WTC11 (cell line): ENCODE results near the gene LTBP4. TPM values are rescaled to one million over a fixed set of nuclear protein-coding genes. Genes with fewer than 3 reads are reported as not detected.

ENCODE experiments used
- ATAC-seq: fragments of 200-7000 bp; cut with Tn5 transposase; 2 replicates; pipeline ENCODE4 v1.10.0; 2021; ENCODE audit warnings: mild to moderate bottlenecking, moderate library complexity
- CTCF ChIA-PET: fragments of 300-600 bp; sonication (Branson Sonifier 250); formaldehyde crosslinking; loops from one replicate; lab custom pipeline; 2021; ENCODE audit warnings: antibody characterized with exemption; lab: Charles Lee
- POLR2A ChIA-PET: fragments of 350-600 bp; sonication (Branson Sonifier 250); formaldehyde crosslinking; loops from one replicate; lab custom pipeline; 2021; ENCODE audit warnings: antibody characterized with exemption; lab: Charles Lee
- DNase-seq: peaks from one replicate; pipeline ENCODE4 v3.0.0; 2021; ENCODE audit warnings: low spot score
- H3K27ac Mint-ChIP-seq: 2 replicates; pipeline ENCODE4 v1.8.0; 2021; ENCODE audit warnings: mixed read lengths
- H3K27me3 Mint-ChIP-seq: 2 replicates; pipeline ENCODE4 v1.8.0; 2021; ENCODE audit warnings: low read depth, mild to moderate bottlenecking, moderate library complexity, mixed read lengths
- H3K36me3 Mint-ChIP-seq: 2 replicates; pipeline ENCODE4 v1.8.0; 2021; ENCODE audit warnings: mixed read lengths
- H3K4me1 Mint-ChIP-seq: 2 replicates; pipeline ENCODE4 v1.8.0; 2022; ENCODE audit warnings: mixed read lengths
- H3K4me3 Mint-ChIP-seq: 2 replicates; pipeline ENCODE4 v1.8.0; 2021; ENCODE audit warnings: mild to moderate bottlenecking, moderate library complexity, mixed read lengths
- H3K9me3 Mint-ChIP-seq: 2 replicates; pipeline ENCODE4 v1.8.0; 2021; ENCODE audit warnings: mixed read lengths
- E2F1 ChIP-seq: sonication (generic); formaldehyde crosslinking; IDR thresholded peaks from 2 replicates; pipeline ENCODE4 v1.8.0; 2022; ENCODE audit warnings: mild to moderate bottlenecking, missing genetic modification reagents
- ELF4 ChIP-seq: sonication (generic); formaldehyde crosslinking; IDR thresholded peaks from 2 replicates; pipeline ENCODE4 v1.8.1; 2022; ENCODE audit warnings: low read depth, mild to moderate bottlenecking, moderate library complexity, missing genetic modification reagents
- EMX1 ChIP-seq: fragments of 250-450 bp; sonication (Bioruptor Pico); IDR thresholded peaks from 2 replicates; pipeline ENCODE4 v1.8.0; 2021; ENCODE audit warnings: mild to moderate bottlenecking
- ETV6 ChIP-seq: sonication (generic); formaldehyde crosslinking; IDR thresholded peaks from 2 replicates; pipeline ENCODE4 v1.8.1; 2022; ENCODE audit warnings: mild to moderate bottlenecking, missing genetic modification reagents
- FOXK1 ChIP-seq: sonication (generic); formaldehyde crosslinking; IDR thresholded peaks from 2 replicates; pipeline ENCODE4 v1.8.0; 2022; ENCODE audit warnings: mild to moderate bottlenecking, moderate library complexity, missing genetic modification reagents
- FOXP1 ChIP-seq: sonication (generic); formaldehyde crosslinking; IDR thresholded peaks from 2 replicates; pipeline ENCODE4 v1.8.0; 2022; ENCODE audit warnings: missing genetic modification reagents, mild to moderate bottlenecking, moderate library complexity, borderline replicate concordance
- FOXP4 ChIP-seq: sonication (generic); formaldehyde crosslinking; IDR thresholded peaks from 2 replicates; pipeline ENCODE4 v1.8.0; 2022; ENCODE audit warnings: mild to moderate bottlenecking, missing genetic modification reagents
- IRF1 ChIP-seq: sonication (generic); formaldehyde crosslinking; IDR thresholded peaks from 2 replicates; pipeline ENCODE4 v1.8.0; 2023; ENCODE audit warnings: missing genetic modification reagents
- JAZF1 ChIP-seq: fragments of 250-450 bp; sonication (Bioruptor Pico); IDR thresholded peaks from 2 replicates; pipeline ENCODE4 v1.9.0; 2021; ENCODE audit warnings: moderate library complexity, mild to moderate bottlenecking, inconsistent platforms
- MLX ChIP-seq: sonication (generic); formaldehyde crosslinking; IDR thresholded peaks from 2 replicates; pipeline ENCODE4 v1.8.1; 2023; ENCODE audit warnings: mild to moderate bottlenecking, missing genetic modification reagents, moderate library complexity
- NFATC4 ChIP-seq: fragments of 250-450 bp; sonication (Bioruptor Pico); IDR thresholded peaks from 2 replicates; pipeline ENCODE4 v1.9.0; 2021; ENCODE audit warnings: mild to moderate bottlenecking
- NFE2L1 ChIP-seq: sonication (generic); formaldehyde crosslinking; IDR thresholded peaks from 2 replicates; pipeline ENCODE4 v1.8.1; 2023; ENCODE audit warnings: missing genetic modification reagents
- NR2C2 ChIP-seq: sonication (generic); formaldehyde crosslinking; IDR thresholded peaks from 2 replicates; pipeline ENCODE4 v1.8.0; 2022; ENCODE audit warnings: mild to moderate bottlenecking, missing genetic modification reagents
- OVOL2 ChIP-seq: fragments of 250-450 bp; sonication (Bioruptor Pico); IDR thresholded peaks from 2 replicates; pipeline ENCODE4 v1.9.0; 2021; ENCODE audit warnings: mild to moderate bottlenecking, borderline replicate concordance
- PRRX2 ChIP-seq: fragments of 250-450 bp; sonication (Bioruptor Pico); IDR thresholded peaks from 2 replicates; pipeline ENCODE4 v1.8.0; 2021; ENCODE audit warnings: mild to moderate bottlenecking
- SMAD4 ChIP-seq: sonication (generic); formaldehyde crosslinking; IDR thresholded peaks from 2 replicates; pipeline ENCODE4 v1.8.0; 2022; ENCODE audit warnings: mild to moderate bottlenecking, missing genetic modification reagents
- TEAD4 ChIP-seq: sonication (generic); formaldehyde crosslinking; IDR thresholded peaks from 2 replicates; pipeline ENCODE4 v1.8.0; 2022; ENCODE audit warnings: mild to moderate bottlenecking, missing genetic modification reagents
- ZBTB21 ChIP-seq: sonication (generic); formaldehyde crosslinking; IDR thresholded peaks from 2 replicates; pipeline ENCODE4 v1.8.1; 2023; ENCODE audit warnings: mild to moderate bottlenecking, missing genetic modification reagents, borderline replicate concordance
- ZBTB43 ChIP-seq: sonication (generic); formaldehyde crosslinking; IDR thresholded peaks from 2 replicates; pipeline ENCODE4 v1.8.1; 2023; ENCODE audit warnings: mild to moderate bottlenecking, missing genetic modification reagents
- ZNF263 ChIP-seq: sonication (generic); formaldehyde crosslinking; IDR thresholded peaks from 2 replicates; pipeline ENCODE4 v1.8.1; 2022; ENCODE audit warnings: low read depth, mild to moderate bottlenecking, moderate library complexity, missing genetic modification reagents
- ZNF317 ChIP-seq: sonication (generic); formaldehyde crosslinking; IDR thresholded peaks from 2 replicates; pipeline ENCODE4 v1.8.1; 2023; ENCODE audit warnings: low read depth, mild to moderate bottlenecking, moderate library complexity, missing genetic modification reagents, borderline replicate concordance
- ZNF396 ChIP-seq: fragments of 250-450 bp; sonication (Bioruptor Pico); IDR thresholded peaks from 2 replicates; pipeline ENCODE4 v1.8.0; 2021; ENCODE audit warnings: mild to moderate bottlenecking, moderate library complexity, borderline replicate concordance
- ZNF425 ChIP-seq: fragments of 250-450 bp; sonication (Bioruptor Pico); conservative IDR thresholded peaks from 2 replicates; pipeline ENCODE4 v1.9.0; 2021; ENCODE audit warnings: mild to moderate bottlenecking
- ZNF532 ChIP-seq: fragments of 250-450 bp; sonication (Bioruptor Pico); IDR thresholded peaks from 2 replicates; pipeline ENCODE4 v1.9.0; 2021; ENCODE audit warnings: mild to moderate bottlenecking, borderline replicate concordance
- total RNA-seq: library from RNA; stranded (reverse); gene quantifications from 3 replicates; pipeline ENCODE4 v1.2.3, GENCODE V29; 2021

Gene LTBP4
- total RNA-seq, 1 experiment from 2014 or later = 125 TPM

GRCh38 chr19:40659566-40659965 lies 58.4 kb downstream of the LTBP4 start:
- peaks cover 9% of the 10 kb centered on the region for H3K27me3 Mint-ChIP-seq
- no peaks in the 10 kb centered on the region for H3K9me3 Mint-ChIP-seq
- no peak overlapping the region for H3K27ac Mint-ChIP-seq
- TF ChIP-seq FOXP1 (CRISPR knock-in tag) = no peak
- no peak for TF ChIP-seq TEAD4 (CRISPR knock-in tag)
- TF ChIP-seq MLX (CRISPR knock-in tag) = no peak
- no peak for TF ChIP-seq PRRX2 (CRISPR knock-in tag)
- TF ChIP-seq ZNF532 (CRISPR knock-in tag) = no peak
- no peak for TF ChIP-seq ZNF396 (CRISPR knock-in tag)
- TF ChIP-seq ZNF317 (CRISPR knock-in tag) = no peak
- no peak for TF ChIP-seq NR2C2 (CRISPR knock-in tag)
- TF ChIP-seq ZNF263 (CRISPR knock-in tag) = no peak
- TF ChIP-seq SMAD4 (CRISPR knock-in tag) = no peak
- TF ChIP-seq OVOL2 (CRISPR knock-in tag) = no peak
- TF ChIP-seq ZBTB21 (CRISPR knock-in tag) = no peak
- TF ChIP-seq ZNF425 (CRISPR knock-in tag) = no peak
- no peak for TF ChIP-seq NFE2L1 (CRISPR knock-in tag)
- TF ChIP-seq ETV6 (CRISPR knock-in tag) = no peak
- ChIA-PET POLR2A (no interaction called here), CTCF (interaction anchor here (1.4 to 2.6 kb wide), 2 partner anchors 25 to 43 kb away, joined by 5 to 14 read pairs; no protein-coding TSS in a partner anchor)
- H3K4me3 Mint-ChIP-seq = no peak overlapping the region
- no peaks in the 10 kb centered on the region for H3K36me3 Mint-ChIP-seq
- ATAC-seq (no peak), DNase-seq (no peak)
- peaks cover 2% of the 10 kb centered on the region; the same call in 1 of the 2 replicates for H3K4me1 Mint-ChIP-seq

- no peak overlapping the region for H3K4me3 Mint-ChIP-seq
- ChIA-PET CTCF (interaction anchor here (0.6 to 3.1 kb wide), 6 partner anchors 11 to 601 kb away, joined by 3 to 25 read pairs (median 14); partner anchors contain the start of gene RAB4B), POLR2A (no interaction called here)
- no peak for TF ChIP-seq ZBTB43 (CRISPR knock-in tag)
- no peak for TF ChIP-seq E2F1
- no peak for TF ChIP-seq IRF1 (CRISPR knock-in tag)
- TF ChIP-seq NFATC4 = no peak
- no peak for TF ChIP-seq FOXK1 (CRISPR knock-in tag)
- no peak for TF ChIP-seq EMX1 (CRISPR knock-in tag)
- TF ChIP-seq FOXP4 = no peak
- TF ChIP-seq JAZF1 (CRISPR knock-in tag) = no peak
- TF ChIP-seq ELF4 (CRISPR knock-in tag) = no peak
These were observed 60.4 kb downstream of the LTBP4 start for GRCh38 chr19:40661616-40662015.

More at GRCh38 chr19:40661616-40662015, 60.4 kb downstream of the LTBP4 start:
- Mint-ChIP-seq H3K4me1 (peaks cover 2% of the 10 kb centered on the region; the same call in 1 of the 2 replicates), H3K36me3 (no peaks in the 10 kb centered on the region), H3K27ac (no peak overlapping the region), H3K27me3 (peaks cover 18% of the 10 kb centered on the region), H3K9me3 (no peaks in the 10 kb centered on the region)
- DNase-seq (no peak), ATAC-seq (no peak)
